Small intestine (tissue), 7 donors: ENCODE results near the gene OSTM1. TPM values are rescaled to one million over a fixed set of nuclear protein-coding genes. Genes with fewer than 3 reads are reported as not detected.
A peak's percentile ranks its signal among the peaks of the same experiment; 100 is the strongest.

Experiments used
- DNase-seq, 2 donors: peaks; one replicate each; pipeline versions ENCODE4 v3.0.0 to v3.0.0-alpha.2; 2013
- FAIRE-seq: peaks from 2 replicates; lab custom pipeline; 2012; peaks lifted over from hg19 to GRCh38; lab: Jason Lieb, UNC
- H3K27ac ChIP-seq, 3 donors: one replicate each; pipeline ENCODE4 v1.5.1; 2013; ENCODE audit warnings: low read length in 2 of 3, mild to moderate bottlenecking in 2 of 3, control low read depth in 1 of 3, inconsistent platforms in 1 of 3, low read depth in 1 of 3, moderate library complexity in 1 of 3
- H3K27me3 ChIP-seq, 3 donors: one replicate each; pipeline ENCODE4 v1.6.1; 2013; ENCODE audit warnings: low read length in 3 of 3, inconsistent platforms in 1 of 3; ENCODE audit not compliant: control insufficient read depth in 3 of 3, insufficient read depth in 3 of 3
- H3K36me3 ChIP-seq, 3 donors: one replicate each; pipeline ENCODE4 v1.6.1; 2013; ENCODE audit warnings: low read length in 3 of 3, inconsistent platforms in 1 of 3, low read depth in 1 of 3, mild to moderate bottlenecking in 1 of 3, moderate library complexity in 1 of 3; ENCODE audit not compliant: control insufficient read depth in 3 of 3, insufficient read depth in 2 of 3
- H3K4me1 ChIP-seq, 3 donors: one replicate each; pipeline ENCODE4 v1.6.1; 2013; ENCODE audit warnings: low read length in 2 of 3, inconsistent platforms in 1 of 3, low read depth in 1 of 3, mild to moderate bottlenecking in 1 of 3, moderate library complexity in 1 of 3; ENCODE audit not compliant: control insufficient read depth in 3 of 3, insufficient read depth in 2 of 3
- H3K4me3 ChIP-seq, 3 donors: one replicate each; pipeline ENCODE4 v1.5.1; 2013; ENCODE audit warnings: low read length in 3 of 3, control low read depth in 1 of 3, inconsistent platforms in 1 of 3, low read depth in 1 of 3, mild to moderate bottlenecking in 1 of 3, moderate library complexity in 1 of 3
- H3K9me3 ChIP-seq, 2 donors: one replicate each; pipeline ENCODE4 v1.6.1; 2013; ENCODE audit warnings: low read depth in 1 of 2, low read length in 1 of 2; ENCODE audit not compliant: control insufficient read depth in 2 of 2, insufficient read depth in 1 of 2
- WGBS, 3 donors: extraction: QIAGEN DNeasy Blood & Tissue Kit; methylation state at CpG; one replicate each; pipeline ENCODE4 v1.1.7; 2013; 5-methylcytosine and 5-hydroxymethylcytosine counted together
- polyA plus RNA-seq, 4 donors: library from polyadenylated mRNA; stranded (reverse) in 3 of 4; unstranded in 1 of 4; fragments of 200-250 nt in 3 of 4; fragments of 120-200 nt in 1 of 4; gene quantifications; one replicate each; pipeline versions ENCODE4 v1.2.1 to v1.2.3, GENCODE V29; 2013
- donor health status: healthy with polysubstance abuse.
- donor health status: control.
- donor health status: control.
- donor health status: Bipolar disorder and iron deficiency.
- donor health status: healthy.

Gene OSTM1
- polyA plus RNA-seq, 4 donors: 5.7 to 14.6 (median 7.4) TPM

- Histone ChIP-seq H3K27me3 (peaks cover 0 to 2% (median 0%) of the 10 kb centered on the region in 3 donors), H3K36me3 (no peaks in the 10 kb centered on the region), H3K4me1 (no peaks in the 10 kb centered on the region), H3K9me3 (no peaks in the 10 kb centered on the region), H3K4me3 (no peak overlapping the region), H3K27ac (no peak overlapping the region)
- WGBS, 3 donors: 88 to 100% (median 90%) methylated on average over 1 of the region's 1 CpG
- DNase-seq (no peak), FAIRE-seq (no peak)
Observed at GRCh38 chr6:108097882-108098281, 23.3 kb upstream of the OSTM1 start.

- H3K4me3 ChIP-seq: no peak overlapping the region
- FAIRE-seq (no peak), DNase-seq (no peak)
- H3K36me3 ChIP-seq: no peaks in the 10 kb centered on the region
- no peak overlapping the region for H3K27ac ChIP-seq
- WGBS, 3 donors: 88 to 89% (median 88%) methylated on average over 4 of the region's 4 CpGs
- no peaks in the 10 kb centered on the region for H3K4me1 ChIP-seq
- H3K27me3 ChIP-seq: peaks cover 0 to 4% (median 0%) of the 10 kb centered on the region in 3 donors
- H3K9me3 ChIP-seq: no peaks in the 10 kb centered on the region
Observed at GRCh38 chr6:108093781-108094300, 19.3 kb upstream of the OSTM1 start.

GRCh38 chr6:108091288-108091687 is 16.7 kb upstream of the OSTM1 start:
- Histone ChIP-seq H3K4me1 (no peaks in the 10 kb centered on the region), H3K9me3 (no peaks in the 10 kb centered on the region), H3K27ac (no peak overlapping the region), H3K36me3 (no peaks in the 10 kb centered on the region), H3K4me3 (no peak overlapping the region), H3K27me3 (peaks cover 0 to 4% (median 0%) of the 10 kb centered on the region in 3 donors)
- DNase-seq (no peak), FAIRE-seq (no peak)

GRCh38 chr6:108083349-108083748 is 8.8 kb upstream of the OSTM1 start:
- DNase-seq (no peak), FAIRE-seq (no peak)
- WGBS, 3 donors: 92 to 98% (median 95%) methylated on average over 5 of the region's 5 CpGs
- no peak overlapping the region for H3K27ac ChIP-seq
- no peaks in the 10 kb centered on the region for H3K36me3 ChIP-seq
- H3K9me3 ChIP-seq: no peaks in the 10 kb centered on the region
- no peak overlapping the region for H3K4me3 ChIP-seq
- H3K27me3 ChIP-seq: peaks cover 0 to 4% (median 3%) of the 10 kb centered on the region in 3 donors
- no peaks in the 10 kb centered on the region for H3K4me1 ChIP-seq

- no peaks in the 10 kb centered on the region for H3K36me3 ChIP-seq
- peak in 1 of 2 donors; percentile 31 for DNase-seq
- H3K27me3 ChIP-seq: peaks cover 0 to 4% (median 3%) of the 10 kb centered on the region in 3 donors
- no peaks in the 10 kb centered on the region for H3K9me3 ChIP-seq
- no peaks in the 10 kb centered on the region for H3K4me1 ChIP-seq
- WGBS, 3 donors: 23 to 67% (median 31%) methylated on average over 1 of the region's 1 CpG
- H3K4me3 ChIP-seq: no peak overlapping the region
- no peak for FAIRE-seq
- H3K27ac ChIP-seq: no peak overlapping the region
Observed at GRCh38 chr6:108082539-108082938, 8.0 kb upstream of the OSTM1 start.

- Histone ChIP-seq H3K9me3 (no peaks in the 10 kb centered on the region), H3K27me3 (peaks cover 0 to 4% (median 3%) of the 10 kb centered on the region in 3 donors), H3K4me1 (no peaks in the 10 kb centered on the region), H3K4me3 (no peak overlapping the region), H3K36me3 (no peaks in the 10 kb centered on the region), H3K27ac (no peak overlapping the region)
- no peak for DNase-seq
- FAIRE-seq: no peak
- 74 to 86% (median 86%) methylated on average over 2 of the region's 2 CpGs for WGBS, 3 donors
Observed at GRCh38 chr6:108080010-108080780, 5.7 kb upstream of the OSTM1 start.

GRCh38 chr6:108078191-108078590 is 3.6 kb upstream of the OSTM1 start:
- Histone ChIP-seq H3K9me3 (no peaks in the 10 kb centered on the region), H3K27ac (no peak overlapping the region), H3K4me1 (peaks cover 0 to 1% (median 0%) of the 10 kb centered on the region in 3 donors), H3K36me3 (no peaks in the 10 kb centered on the region), H3K4me3 (no peak overlapping the region), H3K27me3 (peaks cover 0 to 4% (median 3%) of the 10 kb centered on the region in 3 donors)
- DNase-seq: no peak
- no peak for FAIRE-seq
- 94 to 100% (median 95%) methylated on average over 1 of the region's 1 CpG for WGBS, 3 donors

- H3K27ac ChIP-seq: peak overlapping the region in 2 of 3 donors; percentile 57 to 85
- WGBS, 3 donors: 1 to 2% (median 2%) methylated on average over 12 of the region's 12 CpGs
- FAIRE-seq: no peak
- H3K27me3 ChIP-seq: no peaks in the 10 kb centered on the region
- DNase-seq: no peak
- H3K4me3 ChIP-seq: peak overlapping the region; percentile 94 to 98 (median 95)
- no peaks in the 10 kb centered on the region for H3K36me3 ChIP-seq
- H3K4me1 ChIP-seq: peaks cover 0 to 4% (median 0%) of the 10 kb centered on the region in 3 donors
- no peaks in the 10 kb centered on the region for H3K9me3 ChIP-seq
Observed at GRCh38 chr6:108074057-108074358, 533 bp downstream of the OSTM1 start.
